Right lobe of liver (tissue), 4 donors: ENCODE measurements around the gene SMIM27.

Source experiments
- CTCF ChIP-seq, 4 donors: fragments of 200-600 bp in 3 of 4; fragments of 450-650 bp in 1 of 4; IDR thresholded peaks; one replicate each; pipeline versions ENCODE4 v1.5.1 to v1.8.0; 2016 to 2022; ENCODE audit warnings: antibody characterized with exemption in 4 of 4, mild to moderate bottlenecking in 2 of 4
- POLR2A ChIP-seq: fragments of 450-650 bp; IDR thresholded peaks from one replicate; pipeline ENCODE4 v1.6.1; 2017; ENCODE audit warnings: antibody characterized with exemption, mild to moderate bottlenecking
- donor health status: DM: no; HTN: no; CAD: no.
- donor health status: DM: no; HTN: no; CAD: no.
- donor health status: DM: no; HTN: yes; CAD: no.

- TF ChIP-seq CTCF (IDR thresholded peaks at IDR 0.05) (no peak), POLR2A (no peak)
These were observed 2.0 kb upstream of the SMIM27 start for GRCh38 chr9:32550150-32550561.
